H1 (cell line): ENCODE results near the gene SYNRG. TPM values are rescaled to one million over a fixed set of nuclear protein-coding genes. Genes with fewer than 3 reads are reported as not detected.

Source experiments
- CTCF ChIA-PET: fragments of 300-600 bp; sonication (Branson Sonifier 250); formaldehyde crosslinking; loops from one replicate; lab custom pipeline; 2021; ENCODE audit not compliant: partially characterized antibody; lab: Charles Lee
- POLR2A ChIA-PET: fragments of 300-600 bp; sonication (Branson Sonifier 250); formaldehyde crosslinking; loops from one replicate; lab custom pipeline; 2021; ENCODE audit warnings: inconsistent platforms; ENCODE audit not compliant: partially characterized antibody; lab: Charles Lee
- DNase-seq, 2 experiments: peaks; one replicate each; pipeline versions ENCODE4 v3.0.0 to v3.0.0-alpha.2; 2010 to 2022; ENCODE audit warnings: low spot score in 2 of 2, low read depth in 1 of 2, mixed read lengths in 1 of 2
- FAIRE-seq: peaks from 2 replicates; lab custom pipeline; 2011; peaks lifted over from hg19 to GRCh38; lab: Jason Lieb, UNC
- H2AFZ ChIP-seq: 2 replicates; pipeline ENCODE4 v1.8.1; 2012; ENCODE audit warnings: low read length, inconsistent platforms
- H2AK5ac ChIP-seq: 2 replicates; pipeline ENCODE4 v1.6.1; 2013; ENCODE audit warnings: low read depth, low read length
- H2BK120ac ChIP-seq: replicated peaks from 2 replicates; pipeline ENCODE3; 2013; ENCODE audit warnings: low read depth, low read length, inconsistent platforms
- H2BK12ac ChIP-seq: 2 replicates; pipeline ENCODE4 v1.6.1; 2013; ENCODE audit warnings: low read depth, low read length
- H2BK15ac ChIP-seq: 2 replicates; pipeline ENCODE4 v1.6.1; 2013; ENCODE audit warnings: low read length
- H2BK20ac ChIP-seq: 2 replicates; pipeline ENCODE4 v1.6.1; 2013; ENCODE audit warnings: low read length
- H2BK5ac ChIP-seq: 2 replicates; pipeline ENCODE4 v1.6.1; 2013; ENCODE audit warnings: low read depth, low read length
- H3K14ac ChIP-seq: 2 replicates; pipeline ENCODE4 v1.6.1; 2013; ENCODE audit warnings: inconsistent platforms; ENCODE audit not compliant: insufficient read length
- H3K18ac ChIP-seq: 2 replicates; pipeline ENCODE4 v1.6.1; 2013; ENCODE audit warnings: low read length; ENCODE audit errors: extremely low read depth
- H3K23ac ChIP-seq: 2 replicates; pipeline ENCODE4 v1.6.1; 2013; ENCODE audit warnings: inconsistent platforms; ENCODE audit not compliant: insufficient read length
- H3K23me2 ChIP-seq: 2 replicates; pipeline ENCODE4 v1.6.1; 2013; ENCODE audit warnings: low read depth, low read length
- H3K27ac ChIP-seq: 2 replicates; pipeline ENCODE4 v1.6.1; 2011; ENCODE audit warnings: low read depth, low read length, inconsistent platforms
- H3K27me3 ChIP-seq, 4 experiments: replicated peaks in 1 of 4; 1 replicate in 1 of 4; 2 replicates in 3 of 4; pipeline versions ENCODE4 v1.6.1 to v1.8.1; 2011 to 2013; ENCODE audit warnings: low read length in 3 of 4, mild to moderate bottlenecking in 3 of 4, inconsistent platforms in 2 of 4, mixed read lengths in 2 of 4, moderate library complexity in 1 of 4; ENCODE audit not compliant: control insufficient read depth in 3 of 4, insufficient read depth in 3 of 4; ENCODE audit errors: extremely low read depth in 1 of 4
- H3K36me3 ChIP-seq, 4 experiments: 2 replicates each; pipeline versions ENCODE4 v1.6.1 to v1.8.1; 2011 to 2013; ENCODE audit warnings: mild to moderate bottlenecking in 4 of 4, low read length in 3 of 4, moderate library complexity in 2 of 4, control low read depth in 1 of 4, inconsistent platforms in 1 of 4; ENCODE audit not compliant: insufficient read depth in 4 of 4, control insufficient read depth in 2 of 4
- H3K4ac ChIP-seq: replicated peaks from 2 replicates; pipeline ENCODE3; 2013; ENCODE audit warnings: low read length, low read depth, mixed read lengths, inconsistent platforms; ENCODE audit not compliant: insufficient read length
- H3K4me1 ChIP-seq, 4 experiments: replicated peaks in 1 of 4; 1 replicate in 1 of 4; 2 replicates in 3 of 4; pipeline versions ENCODE4 v1.6.1 to v1.8.1; 2011 to 2013; ENCODE audit warnings: low read length in 3 of 4, inconsistent platforms in 2 of 4, mixed read lengths in 1 of 4; ENCODE audit not compliant: insufficient read depth in 4 of 4, control insufficient read depth in 3 of 4
- H3K4me2 ChIP-seq, 2 experiments: 2 replicates each; pipeline versions ENCODE4 v1.6.1 to v1.8.1; 2011 to 2013; ENCODE audit warnings: low read depth in 2 of 2, low read length in 2 of 2, control low read depth in 1 of 2, inconsistent platforms in 1 of 2, mild to moderate bottlenecking in 1 of 2; ENCODE audit not compliant: insufficient read depth in 1 of 2
- H3K4me3 ChIP-seq, 4 experiments: fragments of 200-600, 300-600 bp in 1 of 4; sonication (generic), shearing (Covaris generic), sonication (Bioruptor Twin) in 1 of 4; 2 replicates each; pipeline versions ENCODE4 v1.5.1 to v1.8.1; 2011 to 2016; ENCODE audit warnings: low read length in 4 of 4, low read depth in 3 of 4, control low read depth in 2 of 4, inconsistent platforms in 2 of 4, mild to moderate bottlenecking in 2 of 4, mixed read lengths in 1 of 4, moderate library complexity in 1 of 4; ENCODE audit not compliant: insufficient read depth in 2 of 4; ENCODE audit errors: extremely low read depth in 1 of 4
- H3K56ac ChIP-seq: replicated peaks from 2 replicates; pipeline ENCODE3; 2013; ENCODE audit warnings: low read depth, mild to moderate bottlenecking, mixed read lengths, low read length, inconsistent platforms; ENCODE audit not compliant: insufficient read length
- H3K79me1 ChIP-seq: 2 replicates; pipeline ENCODE4 v1.6.1; 2013; ENCODE audit warnings: low read depth, low read length, control low read depth
- H3K79me2 ChIP-seq, 2 experiments: 2 replicates each; pipeline versions ENCODE4 v1.6.1 to v1.8.1; 2012 to 2013; ENCODE audit warnings: low read length in 2 of 2, mild to moderate bottlenecking in 2 of 2, inconsistent platforms in 1 of 2; ENCODE audit not compliant: insufficient read depth in 2 of 2, control insufficient read depth in 1 of 2
- H3K9ac ChIP-seq, 4 experiments: replicated peaks in 1 of 4; 1 replicate in 1 of 4; 2 replicates in 3 of 4; pipeline versions ENCODE4 v1.6.1 to v1.8.1; 2011 to 2013; ENCODE audit warnings: low read depth in 3 of 4, low read length in 3 of 4, control low read depth in 2 of 4, mild to moderate bottlenecking in 2 of 4, moderate library complexity in 2 of 4, inconsistent platforms in 1 of 4; ENCODE audit errors: extremely low read depth in 1 of 4
- H3K9me3 ChIP-seq, 2 experiments: 2 replicates each; pipeline versions ENCODE4 v1.6.1 to v1.8.1; 2012 to 2013; ENCODE audit warnings: mild to moderate bottlenecking in 2 of 2, moderate library complexity in 2 of 2, control low read depth in 1 of 2, inconsistent platforms in 1 of 2, low read depth in 1 of 2, low read length in 1 of 2, mixed read lengths in 1 of 2; ENCODE audit not compliant: insufficient read depth in 2 of 2
- H4K20me1 ChIP-seq, 2 experiments: replicated peaks in 1 of 2; 2 replicates each; pipeline versions ENCODE3 to v1.8.1; 2011 to 2013; ENCODE audit warnings: inconsistent platforms in 2 of 2, low read length in 2 of 2, mild to moderate bottlenecking in 1 of 2; ENCODE audit not compliant: insufficient read depth in 2 of 2, control insufficient read depth in 1 of 2
- H4K5ac ChIP-seq: 2 replicates; pipeline ENCODE4 v1.6.1; 2013; ENCODE audit warnings: low read length, low read depth, mixed read lengths, inconsistent platforms; ENCODE audit not compliant: insufficient read length
- H4K8ac ChIP-seq: 2 replicates; pipeline ENCODE4 v1.8.0; 2013; ENCODE audit warnings: mild to moderate bottlenecking, moderate library complexity, low read length, inconsistent platforms; ENCODE audit not compliant: insufficient read depth; ENCODE audit errors: extremely low read depth
- H4K91ac ChIP-seq: replicated peaks from 2 replicates; pipeline ENCODE3; 2013; ENCODE audit warnings: low read length, mixed read lengths, inconsistent platforms; ENCODE audit not compliant: insufficient read length
- BRCA1 ChIP-seq: IDR thresholded peaks from 2 replicates; pipeline ENCODE4 v1.6.1; 2012; ENCODE audit warnings: low read depth, low read length, improper control_type of control experiment
- CHD2 ChIP-seq: IDR thresholded peaks from 2 replicates; pipeline ENCODE4 v1.6.1; 2012; ENCODE audit warnings: low read length, improper control_type of control experiment
- NRF1 ChIP-seq: IDR thresholded peaks from 2 replicates; pipeline ENCODE4 v1.6.1; 2011; ENCODE audit warnings: mild to moderate bottlenecking, low read depth, low read length, improper control_type of control experiment
- PHF8 ChIP-seq: fragments of 200-600 bp; sonication (generic); conservative IDR thresholded peaks from 2 replicates; pipeline ENCODE4 v1.7.1; 2012; ENCODE audit warnings: low read depth, mild to moderate bottlenecking, inconsistent platforms, low read length, moderate library complexity
- POLR2A ChIP-seq, 2 experiments: IDR thresholded peaks; 1 replicate in 1 of 2; 2 replicates in 1 of 2; pipeline ENCODE4 v1.6.1; 2011; ENCODE audit warnings: low read depth in 2 of 2, low read length in 2 of 2, mild to moderate bottlenecking in 2 of 2; ENCODE audit errors: control extremely low read depth in 1 of 2
- TAF1 ChIP-seq: IDR thresholded peaks from 2 replicates; pipeline ENCODE4 v1.6.1; 2011; ENCODE audit warnings: mild to moderate bottlenecking, low read depth, low read length
- TAF7 ChIP-seq: optimal IDR thresholded peaks from 2 replicates; pipeline ENCODE3; 2011; ENCODE audit warnings: low read depth, mild to moderate bottlenecking, inconsistent platforms, low read length, moderate library complexity, borderline replicate concordance
- WGBS, 2 experiments: shearing (Covaris generic) in 1 of 2; methylation state at CpG; one replicate each; pipeline versions ENCODE4 v1.1.6 to v1.1.7; 2013 to 2015; ENCODE audit warnings: low lambda C conversion rate in 2 of 2, mixed read lengths in 2 of 2, inconsistent platforms in 1 of 2, low coverage in 1 of 2, missing lambda C conversion rate in 1 of 2; ENCODE audit not compliant: insufficient replicate concordance in 2 of 2, insufficient coverage in 1 of 2, insufficient read length in 1 of 2; ENCODE audit errors: extremely low coverage in 1 of 2, missing lambda C conversion rate in 1 of 2; 5-methylcytosine and 5-hydroxymethylcytosine counted together
- polyA plus RNA-seq, 7 experiments: library from polyadenylated mRNA; depleted of rRNA in 3 of 7; stranded (reverse) in 5 of 7; unstranded in 2 of 7; fragments of >200 nt in 5 of 7; fragments of 200-250 nt in 2 of 7; gene quantifications; 1 replicate in 5 of 7; 2 replicates in 1 of 7; 4 replicates in 1 of 7; pipeline versions ENCODE4 v1.2.1 to v1.2.3, GENCODE V29; 2011 to 2013; ENCODE audit warnings: missing spikeins in 2 of 7, mixed read lengths in 2 of 7
- total RNA-seq: library from RNA; stranded (reverse); fragmentation: NEBNext Ultra II Directional; extraction: Animal tissue kit (Norgen Biotek cat#: 25700); gene quantifications from 2 replicates; pipeline ENCODE4 v1.2.1, GENCODE V29; 2021
- TF ChIP-seq, protein P1 (sequence below), 3 experiments: IDR thresholded peaks; 1 replicate in 2 of 3; 2 replicates in 1 of 3; pipeline versions ENCODE4 v1.5.1 to v1.6.1; 2011; ENCODE audit warnings: low read length in 3 of 3, mild to moderate bottlenecking in 3 of 3, inconsistent platforms in 2 of 3, low read depth in 1 of 3, moderate library complexity in 1 of 3; ENCODE audit not compliant: insufficient read depth in 1 of 3; ENCODE audit errors: control extremely low read depth in 1 of 3

Gene SYNRG
- total and polyA plus RNA-seq, 2 of the 8 experiments (the other 6 are each of a cell fraction or from before 2014, with no cell fraction given) = 7.7 to 31.7 TPM

GRCh38 chr17:37489197-37490001, 119.8 kb downstream of the SYNRG start, which contains the start of gene DUSP14:
TSS of gene DUSP14 (plus strand) at chr17:37489891. CDS start at chr17:37512273, 22,382 bp downstream.
- H2BK15ac ChIP-seq = peak within 1 kb of the TSS; percentile 97; the same call in 1 of the 2 replicates
- FAIRE-seq (no peak), DNase-seq (peak in 1 of 2 experiments; percentile 84)
- peak within 1 kb of the TSS; percentile 63 to 81 (median 72) for H3K4me3 ChIP-seq
- H3K79me2 ChIP-seq = peaks cover 0 to 34% of the 10 kb centered on the region in 2 experiments; a peak in 2 of 4 replicates
- no peaks in the 10 kb centered on the region for H3K36me3 ChIP-seq
- peak within 1 kb of the TSS; percentile 38 to 85 (median 50); a peak in 6 of 7 replicates for H3K9ac ChIP-seq
- peak within 1 kb of the TSS; percentile 71 for H4K91ac ChIP-seq
- WGBS, 2 experiments = 2% methylated on average over 48 of the region's 100 CpGs; no CpG with 5 or more reads in 1 of the 2 experiments
- CTCF ChIA-PET = no interaction called here
- peak within 1 kb of the TSS; percentile 91 for H3K18ac ChIP-seq
- POLR2A ChIA-PET = interaction anchor here (0.6 to 2.1 kb wide), 8 partner anchors 8 to 120 kb away, joined by 3 to 8 read pairs (median 4); partner anchors contain the start of gene SYNRG
- H2BK12ac ChIP-seq = peak within 1 kb of the TSS; percentile 94
- peak within 1 kb of the TSS; percentile 59 for H2AFZ ChIP-seq
- peak within 1 kb of the TSS; percentile 59 for H3K4ac ChIP-seq
- no peak within 1 kb of the TSS for H3K23ac ChIP-seq
- peaks cover 0 to 3% (median 0%) of the 10 kb centered on the region in 4 experiments; a peak in 4 of 7 replicates for H3K27me3 ChIP-seq
- peak within 1 kb of the TSS; percentile 38 for H2BK120ac ChIP-seq
- no peak within 1 kb of the TSS; the same call in 1 of the 2 replicates for H3K27ac ChIP-seq
- H3K79me1 ChIP-seq = peaks cover 2% of the 10 kb centered on the region; the same call in 1 of the 2 replicates
- H3K9me3 ChIP-seq = no peaks in the 10 kb centered on the region
- H3K23me2 ChIP-seq = peaks cover 11% of the 10 kb centered on the region
- peaks cover 9 to 17% (median 10%) of the 10 kb centered on the region in 4 experiments for H3K4me1 ChIP-seq
- no peak within 1 kb of the TSS for H2AK5ac ChIP-seq
- H3K14ac ChIP-seq = no peak within 1 kb of the TSS
- peak within 1 kb of the TSS; percentile 59 for H4K5ac ChIP-seq
- peak within 1 kb of the TSS; percentile 88 for H2BK20ac ChIP-seq
- peak within 1 kb of the TSS; percentile 59 for H3K56ac ChIP-seq
- peak within 1 kb of the TSS; percentile 91 to 98 for H3K4me2 ChIP-seq
- peak within 1 kb of the TSS; percentile 71; the same call in 1 of the 2 replicates for H2BK5ac ChIP-seq
- H4K8ac ChIP-seq = peak within 1 kb of the TSS; percentile 96
- H4K20me1 ChIP-seq = peaks cover 0 to 2% of the 10 kb centered on the region in 2 experiments
- peak; percentile 75; the same call in 1 of the 2 replicates for TF ChIP-seq TAF1
- TF ChIP-seq NRF1 = 0 out of 2 replicates have a peak, but pooled peaks have one; percentile 35
- TF ChIP-seq PHF8 = peak; percentile 15; the same call in 1 of the 2 replicates
- peak; percentile 60 to 71; a peak in 2 of 3 replicates for TF ChIP-seq POLR2A (IDR thresholded peaks at IDR 0.05; ENCODE audit: control extremely low read depth in 1 of 2, low read depth in 2 of 2, low read length in 2 of 2)
- TF ChIP-seq TAF7 = peak; percentile 7
- no peak for TF ChIP-seq CHD2
- TF ChIP-seq BRCA1 = no peak
- TF ChIP-seq, protein P1, sequence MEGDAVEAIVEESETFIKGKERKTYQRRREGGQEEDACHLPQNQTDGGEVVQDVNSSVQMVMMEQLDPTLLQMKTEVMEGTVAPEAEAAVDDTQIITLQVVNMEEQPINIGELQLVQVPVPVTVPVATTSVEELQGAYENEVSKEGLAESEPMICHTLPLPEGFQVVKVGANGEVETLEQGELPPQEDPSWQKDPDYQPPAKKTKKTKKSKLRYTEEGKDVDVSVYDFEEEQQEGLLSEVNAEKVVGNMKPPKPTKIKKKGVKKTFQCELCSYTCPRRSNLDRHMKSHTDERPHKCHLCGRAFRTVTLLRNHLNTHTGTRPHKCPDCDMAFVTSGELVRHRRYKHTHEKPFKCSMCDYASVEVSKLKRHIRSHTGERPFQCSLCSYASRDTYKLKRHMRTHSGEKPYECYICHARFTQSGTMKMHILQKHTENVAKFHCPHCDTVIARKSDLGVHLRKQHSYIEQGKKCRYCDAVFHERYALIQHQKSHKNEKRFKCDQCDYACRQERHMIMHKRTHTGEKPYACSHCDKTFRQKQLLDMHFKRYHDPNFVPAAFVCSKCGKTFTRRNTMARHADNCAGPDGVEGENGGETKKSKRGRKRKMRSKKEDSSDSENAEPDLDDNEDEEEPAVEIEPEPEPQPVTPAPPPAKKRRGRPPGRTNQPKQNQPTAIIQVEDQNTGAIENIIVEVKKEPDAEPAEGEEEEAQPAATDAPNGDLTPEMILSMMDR (IDR thresholded peaks at IDR 0.05; ENCODE audit: control extremely low read depth in 1 of 3, insufficient read depth in 1 of 3, low read depth in 1 of 3, low read length in 3 of 3) = 0 out of 4 replicates have a peak, but pooled peaks of 1 of the 3 experiments have one; percentile 2
